ENCODE data around the gene IGFBP5. TPM values are rescaled to one million over a fixed set of nuclear protein-coding genes. Genes with fewer than 3 reads are reported as not detected.

Gene IGFBP5
- polyA plus RNA-seq, 1 of the 3 experiments (the other 2 are of a cell fraction) = 323 TPM

DNA sequence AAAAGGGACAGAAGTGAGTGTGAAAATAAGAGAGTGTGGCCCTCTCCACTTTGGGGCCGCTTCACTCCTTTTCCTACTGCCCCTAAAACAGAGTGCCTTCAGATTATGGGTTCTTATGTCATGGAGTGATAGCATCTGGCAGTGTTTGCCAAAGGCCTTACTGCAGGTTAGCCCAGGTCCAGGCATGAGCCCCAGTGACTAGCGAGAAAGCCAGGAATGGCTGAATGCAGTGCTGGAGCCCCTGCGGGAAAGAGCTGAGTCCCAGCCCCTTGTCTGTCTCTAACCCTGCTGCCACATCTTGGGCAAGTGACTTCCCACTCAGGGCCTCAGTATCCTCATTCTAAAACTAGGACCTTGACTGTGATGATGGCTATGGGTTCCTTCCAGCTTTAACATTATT lies 6.0 kb downstream of the IGFBP5 start:
- Histone ChIP-seq H3K4me1 (ENCODE audit: control insufficient read depth in 1 of 2, insufficient read depth in 2 of 2, low read depth in 1 of 2, low read length in 1 of 2) (peaks cover 12 to 35% of the 10 kb centered on the region in 2 experiments; a peak in 3 of 4 replicates), H2AFZ (ENCODE audit: low read depth) (no peak overlapping the region), H3K4me2 (no peak overlapping the region), H3K4me3 (ENCODE audit: low read depth in 2 of 2, low read length in 1 of 2) (no peak overlapping the region; a peak in 1 of 4 replicates), H3K79me2 (ENCODE audit: insufficient read depth) (no peaks in the 10 kb centered on the region), H3K9me2 (no peaks in the 10 kb centered on the region), H3K27ac (ENCODE audit: low read depth in 2 of 2, low read length in 1 of 2) (no peak overlapping the region; a peak in 1 of 4 replicates), H3K36me3 (replicated peaks in 1 of 2; ENCODE audit: control insufficient read depth in 1 of 2, insufficient read depth in 2 of 2, low read length in 1 of 2) (peaks cover 3 to 4% of the 10 kb centered on the region in 2 experiments), H3K9me3 (no peaks in the 10 kb centered on the region), H3K9ac (no peak overlapping the region), H4K20me1 (ENCODE audit: insufficient read depth) (peaks cover 5% of the 10 kb centered on the region; the same call in 1 of the 2 replicates), H3F3A (replicated peaks; ENCODE audit: insufficient read depth) (peaks cover 8% of the 10 kb centered on the region), H3K27me3 (ENCODE audit: insufficient read depth) (no peaks in the 10 kb centered on the region)
- DNase-seq = no peak
- TF ChIP-seq NRF1 (IDR thresholded peaks at IDR 0.05; ENCODE audit: low read depth, low read length) (no peak), JUND (IDR thresholded peaks at IDR 0.05) (no peak), TEAD4 (IDR thresholded peaks at IDR 0.05; ENCODE audit: borderline replicate concordance, insufficient read depth) (no peak), NFIC (IDR thresholded peaks at IDR 0.05; ENCODE audit: borderline replicate concordance) (no peak), FOSL2 (IDR thresholded peaks at IDR 0.05; ENCODE audit: borderline replicate concordance, low read depth) (no peak), SIN3A (IDR thresholded peaks at IDR 0.05; ENCODE audit: borderline replicate concordance, low read depth, low read length) (no peak), GABPA (IDR thresholded peaks at IDR 0.05; ENCODE audit: low read depth) (no peak), MEF2A (IDR thresholded peaks at IDR 0.05; ENCODE audit: borderline replicate concordance, low read depth) (no peak), ELF1 (IDR thresholded peaks at IDR 0.05) (no peak), TAF1 (IDR thresholded peaks at IDR 0.05; ENCODE audit: borderline replicate concordance, low read depth, low read length) (no peak), EZH2phosphoT487 (IDR thresholded peaks at IDR 0.05; ENCODE audit: borderline replicate concordance, low read depth) (no peak)
- TF ChIP-seq, protein P1, sequence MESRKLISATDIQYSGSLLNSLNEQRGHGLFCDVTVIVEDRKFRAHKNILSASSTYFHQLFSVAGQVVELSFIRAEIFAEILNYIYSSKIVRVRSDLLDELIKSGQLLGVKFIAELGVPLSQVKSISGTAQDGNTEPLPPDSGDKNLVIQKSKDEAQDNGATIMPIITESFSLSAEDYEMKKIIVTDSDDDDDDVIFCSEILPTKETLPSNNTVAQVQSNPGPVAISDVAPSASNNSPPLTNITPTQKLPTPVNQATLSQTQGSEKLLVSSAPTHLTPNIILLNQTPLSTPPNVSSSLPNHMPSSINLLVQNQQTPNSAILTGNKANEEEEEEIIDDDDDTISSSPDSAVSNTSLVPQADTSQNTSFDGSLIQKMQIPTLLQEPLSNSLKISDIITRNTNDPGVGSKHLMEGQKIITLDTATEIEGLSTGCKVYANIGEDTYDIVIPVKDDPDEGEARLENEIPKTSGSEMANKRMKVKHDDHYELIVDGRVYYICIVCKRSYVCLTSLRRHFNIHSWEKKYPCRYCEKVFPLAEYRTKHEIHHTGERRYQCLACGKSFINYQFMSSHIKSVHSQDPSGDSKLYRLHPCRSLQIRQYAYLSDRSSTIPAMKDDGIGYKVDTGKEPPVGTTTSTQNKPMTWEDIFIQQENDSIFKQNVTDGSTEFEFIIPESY (IDR thresholded peaks at IDR 0.05; ENCODE audit: borderline replicate concordance, low read depth) = no peak
- TF ChIP-seq, protein P2, sequence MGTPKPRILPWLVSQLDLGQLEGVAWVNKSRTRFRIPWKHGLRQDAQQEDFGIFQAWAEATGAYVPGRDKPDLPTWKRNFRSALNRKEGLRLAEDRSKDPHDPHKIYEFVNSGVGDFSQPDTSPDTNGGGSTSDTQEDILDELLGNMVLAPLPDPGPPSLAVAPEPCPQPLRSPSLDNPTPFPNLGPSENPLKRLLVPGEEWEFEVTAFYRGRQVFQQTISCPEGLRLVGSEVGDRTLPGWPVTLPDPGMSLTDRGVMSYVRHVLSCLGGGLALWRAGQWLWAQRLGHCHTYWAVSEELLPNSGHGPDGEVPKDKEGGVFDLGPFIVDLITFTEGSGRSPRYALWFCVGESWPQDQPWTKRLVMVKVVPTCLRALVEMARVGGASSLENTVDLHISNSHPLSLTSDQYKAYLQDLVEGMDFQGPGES (IDR thresholded peaks at IDR 0.05; ENCODE audit: low read depth, low read length) = no peak
- TF ChIP-seq, protein P3, sequence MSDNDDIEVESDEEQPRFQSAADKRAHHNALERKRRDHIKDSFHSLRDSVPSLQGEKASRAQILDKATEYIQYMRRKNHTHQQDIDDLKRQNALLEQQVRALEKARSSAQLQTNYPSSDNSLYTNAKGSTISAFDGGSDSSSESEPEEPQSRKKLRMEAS (IDR thresholded peaks at IDR 0.05; ENCODE audit: low read depth) = no peak
- TF ChIP-seq, protein P4, sequence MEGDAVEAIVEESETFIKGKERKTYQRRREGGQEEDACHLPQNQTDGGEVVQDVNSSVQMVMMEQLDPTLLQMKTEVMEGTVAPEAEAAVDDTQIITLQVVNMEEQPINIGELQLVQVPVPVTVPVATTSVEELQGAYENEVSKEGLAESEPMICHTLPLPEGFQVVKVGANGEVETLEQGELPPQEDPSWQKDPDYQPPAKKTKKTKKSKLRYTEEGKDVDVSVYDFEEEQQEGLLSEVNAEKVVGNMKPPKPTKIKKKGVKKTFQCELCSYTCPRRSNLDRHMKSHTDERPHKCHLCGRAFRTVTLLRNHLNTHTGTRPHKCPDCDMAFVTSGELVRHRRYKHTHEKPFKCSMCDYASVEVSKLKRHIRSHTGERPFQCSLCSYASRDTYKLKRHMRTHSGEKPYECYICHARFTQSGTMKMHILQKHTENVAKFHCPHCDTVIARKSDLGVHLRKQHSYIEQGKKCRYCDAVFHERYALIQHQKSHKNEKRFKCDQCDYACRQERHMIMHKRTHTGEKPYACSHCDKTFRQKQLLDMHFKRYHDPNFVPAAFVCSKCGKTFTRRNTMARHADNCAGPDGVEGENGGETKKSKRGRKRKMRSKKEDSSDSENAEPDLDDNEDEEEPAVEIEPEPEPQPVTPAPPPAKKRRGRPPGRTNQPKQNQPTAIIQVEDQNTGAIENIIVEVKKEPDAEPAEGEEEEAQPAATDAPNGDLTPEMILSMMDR (IDR thresholded peaks at IDR 0.05) = no peak
- TF ChIP-seq, protein P5, sequence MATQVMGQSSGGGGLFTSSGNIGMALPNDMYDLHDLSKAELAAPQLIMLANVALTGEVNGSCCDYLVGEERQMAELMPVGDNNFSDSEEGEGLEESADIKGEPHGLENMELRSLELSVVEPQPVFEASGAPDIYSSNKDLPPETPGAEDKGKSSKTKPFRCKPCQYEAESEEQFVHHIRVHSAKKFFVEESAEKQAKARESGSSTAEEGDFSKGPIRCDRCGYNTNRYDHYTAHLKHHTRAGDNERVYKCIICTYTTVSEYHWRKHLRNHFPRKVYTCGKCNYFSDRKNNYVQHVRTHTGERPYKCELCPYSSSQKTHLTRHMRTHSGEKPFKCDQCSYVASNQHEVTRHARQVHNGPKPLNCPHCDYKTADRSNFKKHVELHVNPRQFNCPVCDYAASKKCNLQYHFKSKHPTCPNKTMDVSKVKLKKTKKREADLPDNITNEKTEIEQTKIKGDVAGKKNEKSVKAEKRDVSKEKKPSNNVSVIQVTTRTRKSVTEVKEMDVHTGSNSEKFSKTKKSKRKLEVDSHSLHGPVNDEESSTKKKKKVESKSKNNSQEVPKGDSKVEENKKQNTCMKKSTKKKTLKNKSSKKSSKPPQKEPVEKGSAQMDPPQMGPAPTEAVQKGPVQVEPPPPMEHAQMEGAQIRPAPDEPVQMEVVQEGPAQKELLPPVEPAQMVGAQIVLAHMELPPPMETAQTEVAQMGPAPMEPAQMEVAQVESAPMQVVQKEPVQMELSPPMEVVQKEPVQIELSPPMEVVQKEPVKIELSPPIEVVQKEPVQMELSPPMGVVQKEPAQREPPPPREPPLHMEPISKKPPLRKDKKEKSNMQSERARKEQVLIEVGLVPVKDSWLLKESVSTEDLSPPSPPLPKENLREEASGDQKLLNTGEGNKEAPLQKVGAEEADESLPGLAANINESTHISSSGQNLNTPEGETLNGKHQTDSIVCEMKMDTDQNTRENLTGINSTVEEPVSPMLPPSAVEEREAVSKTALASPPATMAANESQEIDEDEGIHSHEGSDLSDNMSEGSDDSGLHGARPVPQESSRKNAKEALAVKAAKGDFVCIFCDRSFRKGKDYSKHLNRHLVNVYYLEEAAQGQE (IDR thresholded peaks at IDR 0.05; ENCODE audit: low read depth, low read length) = no peak
- TF ChIP-seq, protein P6, sequence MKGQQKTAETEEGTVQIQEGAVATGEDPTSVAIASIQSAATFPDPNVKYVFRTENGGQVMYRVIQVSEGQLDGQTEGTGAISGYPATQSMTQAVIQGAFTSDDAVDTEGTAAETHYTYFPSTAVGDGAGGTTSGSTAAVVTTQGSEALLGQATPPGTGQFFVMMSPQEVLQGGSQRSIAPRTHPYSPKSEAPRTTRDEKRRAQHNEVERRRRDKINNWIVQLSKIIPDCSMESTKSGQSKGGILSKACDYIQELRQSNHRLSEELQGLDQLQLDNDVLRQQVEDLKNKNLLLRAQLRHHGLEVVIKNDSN (IDR thresholded peaks at IDR 0.05; ENCODE audit: borderline replicate concordance, low read depth) = no peak
- TF ChIP-seq, protein P7, sequence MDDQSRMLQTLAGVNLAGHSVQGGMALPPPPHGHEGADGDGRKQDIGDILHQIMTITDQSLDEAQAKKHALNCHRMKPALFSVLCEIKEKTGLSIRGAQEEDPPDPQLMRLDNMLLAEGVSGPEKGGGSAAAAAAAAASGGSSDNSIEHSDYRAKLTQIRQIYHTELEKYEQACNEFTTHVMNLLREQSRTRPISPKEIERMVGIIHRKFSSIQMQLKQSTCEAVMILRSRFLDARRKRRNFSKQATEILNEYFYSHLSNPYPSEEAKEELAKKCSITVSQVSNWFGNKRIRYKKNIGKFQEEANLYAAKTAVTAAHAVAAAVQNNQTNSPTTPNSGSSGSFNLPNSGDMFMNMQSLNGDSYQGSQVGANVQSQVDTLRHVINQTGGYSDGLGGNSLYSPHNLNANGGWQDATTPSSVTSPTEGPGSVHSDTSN (IDR thresholded peaks at IDR 0.05) = no peak
- ChIA-PET CTCF (interaction anchor here (0.9 to 4.1 kb wide), 8 partner anchors 22 to 1024 kb away, joined by 3 to 19 read pairs (median 6); no protein-coding TSS in a partner anchor), POLR2A (interaction anchor here (1.1 kb wide), 1 partner anchor 174 kb away, joined by 3 read pairs; no protein-coding TSS in a partner anchor)
- 85% methylated on average over 3 of the region's 3 CpGs for WGBS (ENCODE audit: low lambda C conversion rate)
